ENCODE results near the gene FOXP3.

DNA sequence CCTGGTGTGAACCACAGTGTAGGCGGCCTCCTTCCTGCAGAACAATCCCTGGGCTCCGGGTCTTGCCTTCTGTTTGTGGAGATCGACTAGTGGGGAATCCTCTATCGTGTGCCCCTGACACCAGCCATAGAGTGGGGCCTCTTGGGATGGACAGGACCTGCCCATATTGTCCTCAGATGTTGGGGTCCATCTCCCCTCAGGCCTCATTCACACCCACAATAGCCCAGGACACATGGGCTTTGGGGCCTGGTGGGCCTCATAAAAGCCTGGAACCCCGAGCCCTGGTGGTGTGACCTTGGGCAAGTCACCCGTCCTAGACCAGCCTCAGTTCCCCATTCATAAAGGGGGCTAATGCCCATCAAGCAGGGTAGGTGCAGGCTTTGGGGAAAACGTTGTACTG is 25.7 kb upstream of the FOXP3 start:
- TF ChIP-seq, protein P1, sequence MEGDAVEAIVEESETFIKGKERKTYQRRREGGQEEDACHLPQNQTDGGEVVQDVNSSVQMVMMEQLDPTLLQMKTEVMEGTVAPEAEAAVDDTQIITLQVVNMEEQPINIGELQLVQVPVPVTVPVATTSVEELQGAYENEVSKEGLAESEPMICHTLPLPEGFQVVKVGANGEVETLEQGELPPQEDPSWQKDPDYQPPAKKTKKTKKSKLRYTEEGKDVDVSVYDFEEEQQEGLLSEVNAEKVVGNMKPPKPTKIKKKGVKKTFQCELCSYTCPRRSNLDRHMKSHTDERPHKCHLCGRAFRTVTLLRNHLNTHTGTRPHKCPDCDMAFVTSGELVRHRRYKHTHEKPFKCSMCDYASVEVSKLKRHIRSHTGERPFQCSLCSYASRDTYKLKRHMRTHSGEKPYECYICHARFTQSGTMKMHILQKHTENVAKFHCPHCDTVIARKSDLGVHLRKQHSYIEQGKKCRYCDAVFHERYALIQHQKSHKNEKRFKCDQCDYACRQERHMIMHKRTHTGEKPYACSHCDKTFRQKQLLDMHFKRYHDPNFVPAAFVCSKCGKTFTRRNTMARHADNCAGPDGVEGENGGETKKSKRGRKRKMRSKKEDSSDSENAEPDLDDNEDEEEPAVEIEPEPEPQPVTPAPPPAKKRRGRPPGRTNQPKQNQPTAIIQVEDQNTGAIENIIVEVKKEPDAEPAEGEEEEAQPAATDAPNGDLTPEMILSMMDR (conservative IDR thresholded peaks at IDR 0.05; ENCODE audit: low read depth, low read length): no peak
- TF ChIP-seq CEBPB (IDR thresholded peaks at IDR 0.05; ENCODE audit: low read depth, low read length): no peak
- TF ChIP-seq, protein P2, sequence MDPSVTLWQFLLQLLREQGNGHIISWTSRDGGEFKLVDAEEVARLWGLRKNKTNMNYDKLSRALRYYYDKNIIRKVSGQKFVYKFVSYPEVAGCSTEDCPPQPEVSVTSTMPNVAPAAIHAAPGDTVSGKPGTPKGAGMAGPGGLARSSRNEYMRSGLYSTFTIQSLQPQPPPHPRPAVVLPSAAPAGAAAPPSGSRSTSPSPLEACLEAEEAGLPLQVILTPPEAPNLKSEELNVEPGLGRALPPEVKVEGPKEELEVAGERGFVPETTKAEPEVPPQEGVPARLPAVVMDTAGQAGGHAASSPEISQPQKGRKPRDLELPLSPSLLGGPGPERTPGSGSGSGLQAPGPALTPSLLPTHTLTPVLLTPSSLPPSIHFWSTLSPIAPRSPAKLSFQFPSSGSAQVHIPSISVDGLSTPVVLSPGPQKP (IDR thresholded peaks at IDR 0.05; ENCODE audit: borderline replicate concordance, low read depth, low read length): no peak
- no peak for TF ChIP-seq POLR2A (IDR thresholded peaks at IDR 0.05; ENCODE audit: low read depth, low read length)
- no peak for TF ChIP-seq MXI1 (IDR thresholded peaks at IDR 0.05; ENCODE audit: borderline replicate concordance, low read depth, low read length)
- TF ChIP-seq RAD21 (IDR thresholded peaks at IDR 0.05; ENCODE audit: low read length): no peak
- TF ChIP-seq BHLHE40 (IDR thresholded peaks at IDR 0.05; ENCODE audit: low read depth, low read length): no peak
- no peak for TF ChIP-seq SMC3 (IDR thresholded peaks at IDR 0.05; ENCODE audit: low read depth, low read length)
- TF ChIP-seq CHD1 (IDR thresholded peaks at IDR 0.05; ENCODE audit: low read depth, low read length): no peak
- no peak for TF ChIP-seq NFE2L2 (IDR thresholded peaks at IDR 0.05; ENCODE audit: low read depth, low read length)
- TF ChIP-seq MAFK (IDR thresholded peaks at IDR 0.05; ENCODE audit: low read depth, low read length): no peak
- no peak for TF ChIP-seq RFX5 (IDR thresholded peaks at IDR 0.05; ENCODE audit: low read depth, low read length)
